A549 treated with ZK216348 at 1 μM for 4 hours (cell line): ENCODE measurements around the gene EGFL7. TPM values are rescaled to one million over a fixed set of nuclear protein-coding genes. Genes with fewer than 3 reads are reported as not detected.

Experiments used
- total RNA-seq: library from RNA; stranded (reverse); fragments of 200-300 nt; extraction: Qiagen RNA extraction; gene quantifications from 5 replicates; pipeline ENCODE4 v1.2.3, GENCODE V29; 2022; ENCODE audit warnings: low read depth

The EGFL7 gene
- total RNA-seq, result 29.7 to 58.6 TPM (median 53.0 TPM) in 5 replicates

DNA sequence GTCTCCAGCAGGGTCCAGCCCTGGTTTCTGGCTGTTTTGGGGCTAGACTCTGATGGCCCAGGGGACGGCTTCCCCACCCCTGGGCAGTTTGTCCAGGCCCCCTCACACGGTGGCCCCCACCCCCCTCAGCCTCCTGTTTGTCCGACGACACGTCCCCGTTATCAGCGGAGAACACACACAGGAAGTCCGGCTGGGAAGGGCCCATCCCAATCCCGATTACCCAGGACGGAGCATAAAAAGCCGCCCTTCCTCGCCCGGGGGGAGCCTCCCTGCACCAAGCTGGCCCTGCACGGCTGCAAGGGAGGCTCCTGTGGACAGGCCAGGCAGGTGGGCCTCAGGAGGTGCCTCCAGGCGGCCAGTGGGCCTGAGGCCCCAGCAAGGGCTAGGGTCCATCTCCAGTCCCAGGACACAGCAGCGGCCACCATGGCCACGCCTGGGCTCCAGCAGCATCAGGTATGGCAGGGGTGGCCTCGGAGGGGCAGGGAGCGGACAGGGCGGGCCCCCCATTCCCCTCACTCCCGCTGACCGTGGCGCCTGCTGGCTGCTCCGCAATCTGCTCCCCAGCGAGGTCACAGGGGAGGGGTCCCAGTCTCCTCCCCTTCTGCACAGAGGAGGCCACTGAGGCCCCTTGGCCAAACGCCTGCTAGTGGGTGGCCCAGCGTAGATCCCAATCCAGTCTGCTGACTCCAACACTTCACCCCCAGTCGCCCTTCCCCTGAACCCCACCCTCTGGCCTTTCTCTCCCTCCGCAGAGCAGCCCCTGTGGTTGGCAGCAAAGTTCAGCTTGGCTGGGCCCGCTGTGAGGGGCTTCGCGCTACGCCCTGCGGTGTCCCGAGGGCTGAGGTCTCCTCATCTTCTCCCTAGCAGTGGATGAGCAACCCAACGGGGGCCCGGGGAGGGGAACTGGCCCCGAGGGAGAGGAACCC is at the start of gene EGFL7:
EGFL7 (plus strand) TSS at position 261 of the 926 bp plus-strand sequence. CDS start 5,367 bp downstream, outside the sequence.

DNA sequence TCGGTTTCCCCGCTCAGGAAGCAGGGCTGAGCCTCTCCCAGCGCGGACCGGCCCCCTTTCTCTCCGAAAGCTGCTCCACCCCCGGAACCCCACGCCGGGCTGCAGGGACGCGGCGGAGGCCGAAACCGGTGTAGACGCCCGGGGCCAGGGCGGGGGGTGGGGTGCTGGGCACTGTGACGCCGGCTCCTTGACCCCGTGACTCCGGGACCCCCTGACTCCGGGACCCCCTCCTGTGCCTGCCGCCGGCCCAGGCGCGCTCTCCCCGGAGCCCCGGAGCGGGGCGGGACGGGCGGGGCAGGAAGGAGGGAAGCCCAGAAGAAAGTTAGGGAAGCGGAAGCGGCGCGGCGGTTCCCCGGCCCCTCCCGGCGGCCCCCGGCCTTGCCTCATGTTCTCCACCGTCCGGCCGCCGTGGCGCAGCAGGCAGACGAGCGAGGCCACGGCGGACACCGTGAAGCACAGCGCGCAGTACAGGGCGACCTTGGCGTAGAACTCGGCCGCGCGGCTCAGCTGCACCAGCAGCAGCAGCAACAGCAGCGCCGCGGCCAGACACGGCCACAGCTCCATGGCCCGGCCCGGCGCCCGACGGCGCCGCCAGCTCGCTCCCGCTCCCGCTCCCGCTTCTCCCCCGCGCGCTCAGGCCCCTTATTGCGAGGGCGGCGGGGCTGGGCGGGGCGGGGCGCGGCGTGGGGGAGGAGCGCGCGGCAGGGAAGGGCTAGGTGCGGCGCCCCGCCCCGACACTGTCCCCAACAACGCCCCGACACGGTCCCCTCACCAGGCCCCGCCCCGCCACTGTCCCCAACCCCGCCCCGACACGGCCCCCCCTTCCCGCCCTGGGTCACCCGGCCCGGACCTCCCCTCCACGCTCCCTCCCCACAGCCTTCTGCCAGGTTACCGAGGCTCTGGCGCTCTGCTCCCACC is 24.3 kb downstream of the EGFL7 start, which contains the start of gene AGPAT2:
AGPAT2 (minus strand) TSS at position 664 of the 918 bp plus-strand sequence; CDS start at position 564, 100 bp downstream.

DNA sequence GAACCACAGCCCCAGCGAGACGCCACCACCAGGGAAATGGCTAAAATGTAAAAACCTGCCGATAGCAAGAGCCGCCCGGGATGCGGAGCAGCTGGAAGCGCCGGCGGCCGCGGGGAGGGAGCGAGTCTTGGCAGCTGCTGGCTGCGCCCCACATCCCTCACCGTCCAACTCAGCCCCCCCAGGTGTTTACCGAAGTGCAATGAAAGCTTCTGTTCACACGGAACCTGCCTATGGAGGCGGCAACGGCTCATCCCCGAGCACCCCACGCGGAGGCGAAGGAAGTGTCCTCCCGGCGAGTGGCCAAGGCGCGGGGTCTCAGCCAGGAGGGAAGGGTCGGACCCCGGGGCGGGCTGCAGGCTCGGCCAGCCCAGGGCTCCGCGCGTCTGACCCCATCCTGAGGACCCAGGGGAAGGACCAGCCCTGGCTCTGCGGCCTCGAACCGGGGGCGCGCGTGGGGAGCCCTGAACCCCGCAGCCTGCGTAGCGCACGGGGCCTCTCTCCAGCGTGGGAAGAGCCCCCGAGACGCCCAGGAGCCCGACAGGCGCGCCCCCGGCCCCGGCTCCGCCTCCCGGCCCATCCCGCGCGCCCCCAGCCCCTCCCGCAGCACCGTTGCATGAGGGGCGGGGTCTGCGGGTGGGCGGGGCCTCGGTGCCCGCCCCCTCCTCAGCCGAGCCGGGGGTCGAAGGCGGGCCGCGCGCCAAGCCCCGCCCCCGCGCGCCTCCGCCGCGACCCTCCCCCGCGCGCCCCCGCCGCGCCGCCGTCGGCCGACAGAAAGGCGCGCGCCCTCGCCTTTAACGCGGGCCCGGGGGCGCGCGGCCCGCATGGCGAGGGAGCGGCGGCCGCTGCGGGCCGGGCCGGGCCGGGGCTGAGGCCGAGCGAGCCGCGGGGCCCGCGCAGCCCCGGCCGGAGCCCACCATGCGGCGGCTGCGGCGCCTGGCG is 49.3 kb downstream of the EGFL7 start, which contains the start of gene DIPK1B:
DIPK1B (plus strand) TSS at position 822 of the 939 bp plus-strand sequence; CDS start at position 916, 94 bp downstream.

Other genes starting within 250 kb of the EGFL7 start
- gene INPP5E, start 223.1 kb upstream of the EGFL7 start, total RNA-seq, result 10.6 to 24.3 TPM (median 22.4 TPM) in 5 replicates
- 43.4 to 63.1 TPM (median 61.3 TPM) in 5 replicates for gene SEC16A, start 179.9 kb upstream of the EGFL7 start, total RNA-seq
- gene NOTCH1, start 116.9 kb upstream of the EGFL7 start, total RNA-seq, result 5.0 to 13.7 TPM (median 12.6 TPM) in 5 replicates
- 51.4 to 112 TPM (median 101 TPM) in 5 replicates for gene AGPAT2, start 24.5 kb downstream of the EGFL7 start, total RNA-seq
- gene DIPK1B, start 49.7 kb downstream of the EGFL7 start, total RNA-seq, result 4.4 to 10.4 TPM (median 9.4 TPM) in 5 replicates
- gene LCN10, start 80.0 kb downstream of the EGFL7 start, total RNA-seq, result not detected in 5 replicates
- not detected in 5 replicates for gene LCN6, start 85.6 kb downstream of the EGFL7 start, total RNA-seq
- gene LCN8, start 95.3 kb downstream of the EGFL7 start, total RNA-seq, result not detected in 5 replicates
- gene LCN15, start 101.6 kb downstream of the EGFL7 start, total RNA-seq, result 0.26 TPM in 1 of 5 replicates, not detected in the others
- 49.2 to 82.2 TPM (median 73.3 TPM) in 5 replicates for gene TMEM141, start 128.4 kb downstream of the EGFL7 start, total RNA-seq
- 0.11 to 0.74 TPM (median 0.72 TPM) in 3 of 5 replicates, not detected in the others for gene CCDC183, start 133.4 kb downstream of the EGFL7 start, total RNA-seq
- 51.1 to 91.8 TPM (median 82.9 TPM) in 5 replicates for gene RABL6, start 145.0 kb downstream of the EGFL7 start, total RNA-seq
- gene AJM1, start 179.6 kb downstream of the EGFL7 start, total RNA-seq, result 2.1 to 5.6 TPM (median 5.3 TPM) in 5 replicates
- gene PHPT1, start 186.5 kb downstream of the EGFL7 start, total RNA-seq, result 223 to 317 TPM (median 282 TPM) in 5 replicates
- 1.8 to 5.7 TPM (median 4.8 TPM) in 5 replicates for gene MAMDC4, start 189.4 kb downstream of the EGFL7 start, total RNA-seq
- gene EDF1, start 203.4 kb downstream of the EGFL7 start, total RNA-seq, result 465 to 581 TPM (median 478 TPM) in 5 replicates
- 29.7 to 66.1 TPM (median 60.1 TPM) in 5 replicates for gene TRAF2, start 223.6 kb downstream of the EGFL7 start, total RNA-seq